ENCODE data around the gene FIGNL2.

The FIGNL2 gene

DNA sequence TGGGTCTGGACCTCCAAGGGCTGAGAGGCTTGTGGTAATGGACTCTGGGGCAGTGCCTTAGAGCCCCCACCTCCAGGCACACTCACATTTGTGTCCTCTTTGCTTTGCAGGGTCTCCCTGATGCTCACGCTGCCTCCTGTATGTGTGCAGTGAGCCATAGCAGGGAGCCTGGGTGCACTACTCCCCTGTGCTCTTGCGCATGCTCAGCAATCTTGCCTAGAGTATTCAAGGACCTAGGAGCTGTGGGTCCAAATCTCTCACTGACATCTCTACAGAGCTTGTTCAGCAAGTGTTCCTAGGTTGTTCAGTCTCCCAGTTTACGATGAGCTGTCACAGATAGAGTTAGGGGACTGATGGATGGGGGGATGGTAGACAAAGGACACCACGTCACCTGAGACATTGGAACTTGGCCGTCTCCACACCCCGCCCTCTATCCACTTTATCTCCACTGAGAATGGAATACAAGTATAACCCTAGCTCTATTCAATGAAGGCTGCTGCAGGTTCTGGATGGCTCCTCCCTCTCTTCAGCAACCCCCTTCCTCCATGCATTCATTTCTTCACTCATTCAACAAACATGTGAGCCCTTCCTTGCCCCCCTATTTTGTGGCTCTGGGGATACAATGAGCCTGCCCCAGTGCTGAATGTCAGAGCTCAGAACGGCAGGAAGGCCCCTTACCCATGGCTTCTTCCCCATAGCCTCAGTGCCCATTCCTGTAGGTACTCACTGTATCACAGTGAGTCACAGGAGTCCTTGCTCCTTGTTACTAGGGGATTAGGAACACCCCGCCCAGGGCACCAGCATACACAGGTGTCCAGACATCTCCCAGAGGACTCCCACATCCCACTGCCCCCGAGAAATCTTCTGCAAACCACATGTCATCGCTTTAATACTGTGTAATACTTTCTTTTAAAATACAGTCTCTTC lies 31.2 kb downstream of the FIGNL2 start:
- DNase-seq (ENCODE audit: low read depth) = no peak
- H3K4me3 ChIP-seq (replicated peaks; ENCODE audit: low read depth, low read length) = no peak overlapping the region
- TF ChIP-seq, protein P1, sequence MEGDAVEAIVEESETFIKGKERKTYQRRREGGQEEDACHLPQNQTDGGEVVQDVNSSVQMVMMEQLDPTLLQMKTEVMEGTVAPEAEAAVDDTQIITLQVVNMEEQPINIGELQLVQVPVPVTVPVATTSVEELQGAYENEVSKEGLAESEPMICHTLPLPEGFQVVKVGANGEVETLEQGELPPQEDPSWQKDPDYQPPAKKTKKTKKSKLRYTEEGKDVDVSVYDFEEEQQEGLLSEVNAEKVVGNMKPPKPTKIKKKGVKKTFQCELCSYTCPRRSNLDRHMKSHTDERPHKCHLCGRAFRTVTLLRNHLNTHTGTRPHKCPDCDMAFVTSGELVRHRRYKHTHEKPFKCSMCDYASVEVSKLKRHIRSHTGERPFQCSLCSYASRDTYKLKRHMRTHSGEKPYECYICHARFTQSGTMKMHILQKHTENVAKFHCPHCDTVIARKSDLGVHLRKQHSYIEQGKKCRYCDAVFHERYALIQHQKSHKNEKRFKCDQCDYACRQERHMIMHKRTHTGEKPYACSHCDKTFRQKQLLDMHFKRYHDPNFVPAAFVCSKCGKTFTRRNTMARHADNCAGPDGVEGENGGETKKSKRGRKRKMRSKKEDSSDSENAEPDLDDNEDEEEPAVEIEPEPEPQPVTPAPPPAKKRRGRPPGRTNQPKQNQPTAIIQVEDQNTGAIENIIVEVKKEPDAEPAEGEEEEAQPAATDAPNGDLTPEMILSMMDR (IDR thresholded peaks at IDR 0.05; ENCODE audit: low read length, missing control alignments) = no peak

DNA sequence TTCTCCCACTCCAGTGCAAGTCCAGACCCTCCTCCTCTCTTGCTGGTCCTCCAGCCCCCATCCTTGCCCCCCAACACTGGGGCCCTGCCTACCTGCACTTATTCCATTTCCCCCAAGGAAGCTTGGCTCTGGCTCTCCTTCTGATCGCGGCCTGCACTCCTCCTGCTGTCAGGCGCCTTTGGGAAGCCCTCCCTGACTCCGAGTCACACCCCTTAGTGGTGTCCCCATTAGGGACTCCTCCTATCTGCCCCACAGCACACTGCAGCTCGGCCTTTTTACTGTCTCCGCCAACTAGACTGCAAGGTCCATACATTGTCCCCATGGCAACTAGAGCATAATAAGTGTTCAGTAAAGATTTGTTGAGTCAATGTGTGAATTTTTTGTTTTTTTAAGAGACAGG lies 32.9 kb downstream of the FIGNL2 start:
- no peak for DNase-seq (ENCODE audit: low read depth)
- TF ChIP-seq, protein P1 (IDR thresholded peaks at IDR 0.05; ENCODE audit: low read length, missing control alignments) = no peak
- no peak overlapping the region for H3K4me3 ChIP-seq (replicated peaks; ENCODE audit: low read depth, low read length)

GRCh38 chr12:51814311-51815088 lies 34.0 kb downstream of the FIGNL2 start:
- TF ChIP-seq, protein P1 (IDR thresholded peaks at IDR 0.05; ENCODE audit: low read length, missing control alignments) = peak; percentile 46
- H3K4me3 ChIP-seq (replicated peaks; ENCODE audit: low read depth, low read length) = peak overlapping the region; percentile 28
- peak; percentile 79 for DNase-seq (ENCODE audit: low read depth)

DNA sequence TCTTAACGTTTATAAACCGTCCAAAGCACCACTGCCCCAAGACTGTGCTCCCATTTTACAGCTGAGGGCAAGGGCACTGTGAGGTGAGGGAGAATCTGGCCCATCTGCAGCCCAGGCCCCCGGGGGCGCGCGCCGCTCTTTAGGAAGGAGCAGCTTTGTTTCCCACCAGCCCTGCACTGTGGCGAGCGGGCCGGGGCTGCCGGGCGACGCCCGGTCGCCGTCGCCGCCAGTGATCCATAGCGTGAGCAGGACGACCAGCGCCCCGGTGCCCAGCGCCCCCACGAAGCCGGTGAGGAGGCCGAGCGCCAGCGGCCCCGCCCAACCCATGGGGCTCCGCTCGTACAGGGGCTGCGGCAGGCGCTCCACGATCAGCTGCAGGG lies 34.6 kb downstream of the FIGNL2 start:
- peak overlapping the region; percentile 14 for H3K4me3 ChIP-seq (replicated peaks; ENCODE audit: low read depth, low read length)
- TF ChIP-seq, protein P1 (IDR thresholded peaks at IDR 0.05; ENCODE audit: low read length, missing control alignments) = no peak
- DNase-seq (ENCODE audit: low read depth) = no peak

DNA sequence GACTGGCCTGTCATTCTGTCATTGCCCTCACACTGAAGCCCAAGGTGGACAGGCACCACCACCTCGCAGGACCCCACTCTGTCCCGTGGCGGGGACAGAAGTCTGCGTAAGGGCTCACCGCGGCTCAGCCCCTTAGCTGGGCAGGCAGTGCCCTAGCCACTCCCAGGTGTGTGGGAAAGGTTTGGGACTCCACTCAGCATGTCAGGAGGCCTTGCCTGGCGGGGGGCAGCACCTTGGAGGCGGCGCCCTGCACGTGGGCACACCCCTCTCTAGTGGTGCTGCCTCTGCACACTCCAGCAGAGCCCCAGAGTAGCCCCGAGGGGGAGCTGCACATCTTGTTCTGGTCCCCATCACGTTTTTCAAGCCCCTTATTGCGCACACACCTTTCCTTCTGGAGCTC lies 35.6 kb downstream of the FIGNL2 start:
- TF ChIP-seq, protein P1 (IDR thresholded peaks at IDR 0.05; ENCODE audit: low read length, missing control alignments) = no peak
- no peak for DNase-seq (ENCODE audit: low read depth)
- no peak overlapping the region for H3K4me3 ChIP-seq (replicated peaks; ENCODE audit: low read depth, low read length)

GRCh38 chr12:51811203-51812202 lies 37.0 kb downstream of the FIGNL2 start:
- H3K4me3 ChIP-seq (replicated peaks; ENCODE audit: low read depth, low read length) = no peak overlapping the region
- TF ChIP-seq, protein P1 (IDR thresholded peaks at IDR 0.05; ENCODE audit: low read length, missing control alignments) = no peak
- DNase-seq (ENCODE audit: low read depth) = peak; percentile 30

Measured in fibroblast of pulmonary artery (primary cell).